OCI-LY7 (cell line): ENCODE measurements around the gene PIEZO1.

ENCODE experiments used
- EZH2phosphoT487 ChIP-seq: fragments of 200-600 bp; sonication (generic); IDR thresholded peaks from 2 replicates; pipeline ENCODE4 v1.6.1; 2018; ENCODE audit warnings: low read depth, borderline replicate concordance, mild to moderate bottlenecking, mixed run types, antibody characterized with exemption, low read length, moderate library complexity, mixed read lengths
- TF ChIP-seq, protein P1 (sequence below): fragments of 200-600 bp; sonication (generic); conservative IDR thresholded peaks from 2 replicates; pipeline ENCODE4 v1.5.1; 2014; ENCODE audit warnings: mild to moderate bottlenecking, antibody characterized with exemption, low read length, moderate library complexity, mixed read lengths

DNA sequence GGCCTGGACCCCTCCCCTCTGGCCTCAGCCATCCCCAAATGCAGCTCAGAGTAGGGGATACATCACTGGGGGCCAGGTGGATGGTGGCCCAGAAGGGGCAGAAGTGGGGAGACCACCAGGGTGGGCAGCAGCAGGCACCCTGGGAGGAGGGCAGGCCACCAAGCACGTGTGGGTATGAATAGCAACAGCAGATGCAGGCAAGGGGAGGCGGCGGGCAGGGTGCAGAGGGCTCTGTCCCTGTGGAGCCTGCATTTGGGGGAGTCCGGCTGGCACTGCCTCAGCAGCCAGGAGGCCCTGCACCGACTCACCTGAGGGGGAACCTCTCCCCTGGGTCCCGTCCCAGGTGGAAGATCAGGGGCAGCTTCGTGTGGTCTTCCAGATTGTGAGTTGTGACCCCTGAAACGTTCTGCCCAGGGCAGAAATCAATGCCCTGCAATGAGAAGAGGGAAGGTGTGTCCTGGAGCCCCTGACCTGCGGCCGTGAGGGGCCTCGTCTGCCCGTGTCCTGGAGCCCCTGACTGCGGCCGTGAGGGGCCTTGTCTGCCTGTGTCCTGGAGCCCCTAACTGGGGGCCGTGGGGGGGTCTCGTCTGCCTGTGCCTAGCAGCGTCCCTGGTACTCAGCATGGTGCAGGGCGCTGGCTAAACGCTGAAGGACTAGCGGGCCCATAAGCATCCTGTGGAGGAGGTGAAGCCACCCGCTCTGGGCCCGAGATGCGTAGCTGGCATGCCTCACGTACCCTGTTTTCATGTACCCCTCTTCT is 37.4 kb upstream of the PIEZO1 start:
- TF ChIP-seq, protein P1, sequence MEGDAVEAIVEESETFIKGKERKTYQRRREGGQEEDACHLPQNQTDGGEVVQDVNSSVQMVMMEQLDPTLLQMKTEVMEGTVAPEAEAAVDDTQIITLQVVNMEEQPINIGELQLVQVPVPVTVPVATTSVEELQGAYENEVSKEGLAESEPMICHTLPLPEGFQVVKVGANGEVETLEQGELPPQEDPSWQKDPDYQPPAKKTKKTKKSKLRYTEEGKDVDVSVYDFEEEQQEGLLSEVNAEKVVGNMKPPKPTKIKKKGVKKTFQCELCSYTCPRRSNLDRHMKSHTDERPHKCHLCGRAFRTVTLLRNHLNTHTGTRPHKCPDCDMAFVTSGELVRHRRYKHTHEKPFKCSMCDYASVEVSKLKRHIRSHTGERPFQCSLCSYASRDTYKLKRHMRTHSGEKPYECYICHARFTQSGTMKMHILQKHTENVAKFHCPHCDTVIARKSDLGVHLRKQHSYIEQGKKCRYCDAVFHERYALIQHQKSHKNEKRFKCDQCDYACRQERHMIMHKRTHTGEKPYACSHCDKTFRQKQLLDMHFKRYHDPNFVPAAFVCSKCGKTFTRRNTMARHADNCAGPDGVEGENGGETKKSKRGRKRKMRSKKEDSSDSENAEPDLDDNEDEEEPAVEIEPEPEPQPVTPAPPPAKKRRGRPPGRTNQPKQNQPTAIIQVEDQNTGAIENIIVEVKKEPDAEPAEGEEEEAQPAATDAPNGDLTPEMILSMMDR: no peak
- TF ChIP-seq EZH2phosphoT487: no peak
